ENCODE results near the gene MARCHF10.

GRCh38 chr17:62688398-62689160 lies 119.5 kb downstream of the MARCHF10 start:
- no peak for TF ChIP-seq CTCF (IDR thresholded peaks at IDR 0.05)
- no peak for TF ChIP-seq POLR2AphosphoS5 (IDR thresholded peaks at IDR 0.05)
- no peak for TF ChIP-seq POLR2A (IDR thresholded peaks at IDR 0.05)
- TF ChIP-seq EP300 (IDR thresholded peaks at IDR 0.05) = no peak
